OCI-LY1 (cell line): ENCODE measurements around the gene MXRA8.

Experiments
- H2AFZ ChIP-seq: fragments of 200-600 bp; sonication (generic), shearing (Covaris generic); 2 replicates; pipeline ENCODE4 v1.6.0; 2014; ENCODE audit warnings: antibody characterized with exemption, mild to moderate bottlenecking, low read length
- H3F3A ChIP-seq: fragments of 200-600 bp; sonication (generic), shearing (Covaris generic); 2 replicates; pipeline ENCODE4 v1.6.0; 2014; ENCODE audit warnings: mild to moderate bottlenecking, antibody characterized with exemption, low read length, moderate library complexity; ENCODE audit not compliant: insufficient read depth
- H3K27ac ChIP-seq: fragments of 200-600 bp; sonication (generic); 2 replicates; pipeline ENCODE4 v1.5.1; 2014; ENCODE audit warnings: low read length, mixed run types, mild to moderate bottlenecking, low read depth; ENCODE audit not compliant: poor library complexity, severe bottlenecking
- H3K27me3 ChIP-seq: fragments of 200-600 bp; sonication (generic); 2 replicates; pipeline ENCODE4 v1.6.0; 2014; ENCODE audit warnings: antibody characterized with exemption, mild to moderate bottlenecking, low read length, moderate library complexity; ENCODE audit not compliant: insufficient read depth
- H3K36me3 ChIP-seq: fragments of 200-600 bp; sonication (generic); 2 replicates; pipeline ENCODE4 v1.6.1; 2014; ENCODE audit warnings: mild to moderate bottlenecking, antibody characterized with exemption, low read length, moderate library complexity, mixed read lengths; ENCODE audit not compliant: insufficient read depth
- H3K4me1 ChIP-seq: fragments of 200-600 bp; sonication (generic); 2 replicates; pipeline ENCODE4 v1.5.1; 2014; ENCODE audit warnings: mild to moderate bottlenecking, low read length, moderate library complexity; ENCODE audit not compliant: insufficient read depth, severe bottlenecking
- H3K4me2 ChIP-seq: fragments of 200-600 bp; sonication (generic), shearing (Covaris generic); 2 replicates; pipeline ENCODE4 v1.6.1; 2014; ENCODE audit warnings: low read length
- H3K4me3 ChIP-seq: fragments of 200-600 bp; sonication (generic); 2 replicates; pipeline ENCODE4 v1.5.1; 2014; ENCODE audit warnings: low read length, low read depth, mild to moderate bottlenecking, mixed read lengths; ENCODE audit not compliant: poor library complexity, severe bottlenecking
- H3K79me2 ChIP-seq: fragments of 200-600 bp; shearing (Covaris generic); 2 replicates; pipeline ENCODE4 v1.6.1; 2016; ENCODE audit warnings: mixed run types, low read length, mixed read lengths; ENCODE audit not compliant: insufficient read depth
- H3K9ac ChIP-seq: fragments of 200-600 bp; sonication (generic), shearing (Covaris generic); 2 replicates; pipeline ENCODE4 v1.6.1; 2014; ENCODE audit warnings: mild to moderate bottlenecking, low read length, mixed read lengths
- H3K9me2 ChIP-seq: fragments of 200-600 bp; sonication (generic), shearing (Covaris generic); 2 replicates; pipeline ENCODE4 v1.6.1; 2014; ENCODE audit warnings: low read depth, mild to moderate bottlenecking, low read length, mixed read lengths
- H3K9me3 ChIP-seq: fragments of 200-600 bp; shearing (Covaris generic); 2 replicates; pipeline ENCODE4 v1.6.1; 2014; ENCODE audit warnings: low read length, mixed read lengths
- H4K20me1 ChIP-seq: fragments of 200-600 bp; sonication (generic), shearing (Covaris generic); 2 replicates; pipeline ENCODE4 v1.6.0; 2016; ENCODE audit warnings: mild to moderate bottlenecking, low read length; ENCODE audit not compliant: insufficient read depth
- EZH2 ChIP-seq: fragments of 200-600 bp; sonication (generic), shearing (Covaris generic); IDR thresholded peaks from 2 replicates; pipeline ENCODE4 v1.8.0; 2017; ENCODE audit warnings: borderline replicate concordance, mixed run types, mild to moderate bottlenecking, antibody characterized with exemption, low read length, moderate library complexity, mixed read lengths
- TF ChIP-seq, protein P1 (sequence below): fragments of 200-600 bp; sonication (generic), shearing (Covaris generic); IDR thresholded peaks from 2 replicates; pipeline ENCODE4 v1.5.1; 2017; ENCODE audit warnings: mild to moderate bottlenecking, antibody characterized with exemption, low read length, moderate library complexity, mixed read lengths

Gene MXRA8

DNA sequence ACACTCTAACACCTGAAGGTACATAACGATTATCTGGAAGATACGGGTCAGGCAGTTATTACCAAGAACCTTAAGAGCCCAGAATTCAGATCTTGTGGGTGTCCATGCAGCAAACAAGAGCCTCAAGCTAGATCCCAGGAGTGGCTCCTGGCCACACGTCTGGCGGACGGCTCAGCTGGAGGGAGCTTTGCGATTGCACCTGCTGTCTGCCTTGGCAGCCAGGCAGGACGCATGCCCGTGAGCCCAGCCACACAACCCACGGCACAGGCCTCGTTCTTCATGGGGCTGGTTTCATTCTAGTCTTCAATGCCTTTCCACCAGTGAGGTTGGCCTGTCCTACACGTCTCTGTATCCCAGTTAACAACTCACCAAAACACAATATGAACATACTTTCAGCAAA, 35.1 kb upstream of the MXRA8 start:
- peaks cover 95% of the 10 kb centered on the region for H3K36me3 ChIP-seq
- peaks cover 13% of the 10 kb centered on the region for H3K79me2 ChIP-seq
- H3K9me2 ChIP-seq: no peaks in the 10 kb centered on the region
- no peak overlapping the region for H3K4me3 ChIP-seq
- no peaks in the 10 kb centered on the region for H4K20me1 ChIP-seq
- H3F3A ChIP-seq: no peaks in the 10 kb centered on the region
- peaks cover 14% of the 10 kb centered on the region for H3K4me1 ChIP-seq
- no peaks in the 10 kb centered on the region for H3K27me3 ChIP-seq
- no peak overlapping the region for H3K9ac ChIP-seq
- TF ChIP-seq, protein P1, sequence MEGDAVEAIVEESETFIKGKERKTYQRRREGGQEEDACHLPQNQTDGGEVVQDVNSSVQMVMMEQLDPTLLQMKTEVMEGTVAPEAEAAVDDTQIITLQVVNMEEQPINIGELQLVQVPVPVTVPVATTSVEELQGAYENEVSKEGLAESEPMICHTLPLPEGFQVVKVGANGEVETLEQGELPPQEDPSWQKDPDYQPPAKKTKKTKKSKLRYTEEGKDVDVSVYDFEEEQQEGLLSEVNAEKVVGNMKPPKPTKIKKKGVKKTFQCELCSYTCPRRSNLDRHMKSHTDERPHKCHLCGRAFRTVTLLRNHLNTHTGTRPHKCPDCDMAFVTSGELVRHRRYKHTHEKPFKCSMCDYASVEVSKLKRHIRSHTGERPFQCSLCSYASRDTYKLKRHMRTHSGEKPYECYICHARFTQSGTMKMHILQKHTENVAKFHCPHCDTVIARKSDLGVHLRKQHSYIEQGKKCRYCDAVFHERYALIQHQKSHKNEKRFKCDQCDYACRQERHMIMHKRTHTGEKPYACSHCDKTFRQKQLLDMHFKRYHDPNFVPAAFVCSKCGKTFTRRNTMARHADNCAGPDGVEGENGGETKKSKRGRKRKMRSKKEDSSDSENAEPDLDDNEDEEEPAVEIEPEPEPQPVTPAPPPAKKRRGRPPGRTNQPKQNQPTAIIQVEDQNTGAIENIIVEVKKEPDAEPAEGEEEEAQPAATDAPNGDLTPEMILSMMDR: no peak
- TF ChIP-seq EZH2: no peak
- no peak overlapping the region for H3K27ac ChIP-seq
- H3K9me3 ChIP-seq: no peaks in the 10 kb centered on the region
- H3K4me2 ChIP-seq: no peak overlapping the region
- no peak overlapping the region for H2AFZ ChIP-seq

DNA sequence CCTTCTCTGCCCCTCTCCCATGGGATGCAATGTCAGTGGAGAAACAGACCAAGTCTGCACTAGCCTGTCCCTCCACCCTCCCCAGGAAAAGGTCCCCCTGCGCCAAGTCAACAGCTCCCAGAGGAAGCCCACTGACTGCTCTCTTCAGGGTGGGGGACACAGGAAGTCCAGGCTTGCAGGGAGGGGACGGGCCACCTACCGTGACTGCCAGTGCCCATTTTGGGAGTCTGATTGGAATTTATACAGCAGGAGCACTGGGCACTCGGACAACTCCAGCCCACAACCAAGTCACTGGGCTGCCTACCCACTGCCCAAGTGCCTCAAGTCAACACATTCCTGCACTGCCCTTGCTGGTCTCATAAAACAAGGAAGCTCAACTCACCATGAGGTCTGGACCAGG, 34.7 kb upstream of the MXRA8 start:
- Histone ChIP-seq H3K79me2 (peaks cover 9% of the 10 kb centered on the region), H4K20me1 (no peaks in the 10 kb centered on the region), H3K9ac (no peak overlapping the region)

DNA sequence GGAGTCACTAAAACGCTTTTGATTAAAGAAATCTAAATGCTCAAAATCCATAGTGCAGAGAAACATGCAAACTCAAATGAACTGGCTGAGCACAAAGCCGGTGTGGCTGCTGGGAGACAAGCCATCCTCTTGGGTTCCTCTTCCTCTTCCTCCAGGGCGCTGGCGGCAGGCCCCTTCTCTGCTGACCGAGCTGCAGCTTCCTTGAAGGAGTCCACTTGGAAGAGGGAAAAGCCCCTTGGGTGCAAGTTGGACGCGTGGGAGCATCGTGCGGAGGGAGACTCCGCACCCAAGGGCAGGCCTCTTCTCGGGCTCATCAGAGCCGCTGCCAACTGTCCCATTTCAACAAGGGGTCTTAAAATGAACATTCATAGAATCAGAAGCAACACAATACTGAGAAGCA, 32.9 kb upstream of the MXRA8 start:
- H3K79me2 ChIP-seq: no peaks in the 10 kb centered on the region
- TF ChIP-seq, protein P1: no peak
- TF ChIP-seq EZH2: no peak
- H3K27ac ChIP-seq: no peak overlapping the region

More for the DNA sequence above, 34.7 kb upstream of the MXRA8 start:
- Histone ChIP-seq H3K9me3 (no peaks in the 10 kb centered on the region), H3K9me2 (no peaks in the 10 kb centered on the region), H3K4me1 (peaks cover 10% of the 10 kb centered on the region), H3F3A (no peaks in the 10 kb centered on the region), H3K27me3 (no peaks in the 10 kb centered on the region), H3K4me2 (no peak overlapping the region), H2AFZ (no peak overlapping the region), H3K36me3 (peaks cover 95% of the 10 kb centered on the region), H3K27ac (no peak overlapping the region), H3K4me3 (no peak overlapping the region)
- TF ChIP-seq, protein P1: no peak
- no peak for TF ChIP-seq EZH2

More for the DNA sequence above, 32.9 kb upstream of the MXRA8 start:
- Histone ChIP-seq H3K36me3 (peaks cover 97% of the 10 kb centered on the region), H3K4me1 (no peaks in the 10 kb centered on the region), H3K9ac (no peak overlapping the region), H3K4me2 (no peak overlapping the region), H2AFZ (no peak overlapping the region), H4K20me1 (no peaks in the 10 kb centered on the region), H3K4me3 (no peak overlapping the region), H3K9me3 (no peaks in the 10 kb centered on the region), H3K27me3 (no peaks in the 10 kb centered on the region), H3K9me2 (no peaks in the 10 kb centered on the region), H3F3A (no peaks in the 10 kb centered on the region)
